HG02852 (cell line): Measurements from ENCODE around the gene PDE6G.
"Not testable (repeated sequence)": the region's sequence is repeated elsewhere in the genome, so short reads cannot be mapped to it uniquely, and the experiment has no call there.

Experiments
- ATAC-seq: cut with Tn5 transposase; IDR thresholded peaks from one replicate; pipeline ENCODE4 v1.9.1; 2021; ENCODE audit warnings: mild to moderate bottlenecking, moderate library complexity; ENCODE audit not compliant: unreplicated experiment

PDE6G gene

DNA sequence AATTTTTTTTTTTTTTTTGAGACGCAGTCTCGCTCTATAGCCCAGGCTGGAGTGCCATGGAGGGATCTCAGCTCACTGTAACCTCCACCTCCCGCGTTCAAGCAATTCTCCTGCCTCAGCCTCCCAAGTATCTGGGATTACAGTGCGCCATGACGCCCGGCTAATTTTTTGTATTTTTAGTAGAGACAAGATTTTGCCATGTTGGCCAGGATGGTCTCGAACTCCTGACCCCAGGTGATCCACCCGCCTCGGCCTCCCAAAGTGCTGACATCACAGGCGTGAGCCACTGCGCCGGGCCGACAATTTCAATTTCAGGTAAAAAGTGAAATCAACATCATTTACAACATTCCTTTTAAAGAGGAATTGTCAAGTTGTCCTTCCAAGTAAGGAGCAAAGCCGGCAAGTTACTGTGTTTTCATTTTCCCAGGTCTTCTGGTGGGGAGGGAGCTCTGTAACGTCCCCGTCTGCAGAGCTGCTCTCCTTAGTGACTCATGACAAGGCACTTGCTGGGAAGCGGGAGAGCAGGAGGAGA, 20.3 kb downstream of the PDE6G start:
- ATAC-seq: peak; percentile 19

DNA sequence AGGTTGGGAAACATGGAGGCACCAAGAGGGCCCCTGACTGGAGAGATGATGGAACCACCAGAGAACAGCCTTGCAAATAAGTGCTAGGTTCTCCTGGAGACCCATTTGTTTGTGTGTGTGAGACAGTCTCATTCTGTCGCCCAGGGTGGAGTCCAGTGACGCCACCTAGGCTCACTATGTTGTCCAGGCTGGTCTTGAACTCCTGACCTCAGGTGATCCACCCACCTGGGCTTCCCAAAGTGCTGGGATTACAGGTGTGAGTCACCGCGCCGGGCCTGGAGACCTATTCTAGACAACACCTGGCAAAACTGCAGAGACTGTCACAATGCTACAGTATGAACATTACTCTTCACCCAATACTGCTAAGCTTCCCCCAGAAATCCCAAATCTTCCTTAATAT, 20.9 kb downstream of the PDE6G start:
- no peak for ATAC-seq

DNA sequence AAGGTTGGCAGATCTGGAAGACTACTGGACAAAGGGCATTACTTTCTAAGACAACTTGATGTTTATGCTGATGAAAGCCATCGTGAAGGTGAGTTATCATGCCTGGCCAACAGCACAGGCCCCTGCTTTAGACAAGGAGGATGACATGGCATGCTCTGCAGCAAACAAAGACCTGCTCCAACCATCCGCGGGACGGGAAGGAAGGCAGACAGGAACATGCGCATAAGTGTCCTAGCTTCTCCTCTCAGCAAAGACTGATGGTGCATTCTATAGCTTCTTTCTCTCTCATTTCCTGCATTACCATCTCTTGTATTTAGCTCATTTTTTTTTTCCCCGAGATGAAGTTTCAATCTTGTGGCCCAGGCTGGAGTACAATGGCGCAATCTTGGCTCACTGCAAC, 24.9 kb downstream of the PDE6G start:
- ATAC-seq: no peak

DNA sequence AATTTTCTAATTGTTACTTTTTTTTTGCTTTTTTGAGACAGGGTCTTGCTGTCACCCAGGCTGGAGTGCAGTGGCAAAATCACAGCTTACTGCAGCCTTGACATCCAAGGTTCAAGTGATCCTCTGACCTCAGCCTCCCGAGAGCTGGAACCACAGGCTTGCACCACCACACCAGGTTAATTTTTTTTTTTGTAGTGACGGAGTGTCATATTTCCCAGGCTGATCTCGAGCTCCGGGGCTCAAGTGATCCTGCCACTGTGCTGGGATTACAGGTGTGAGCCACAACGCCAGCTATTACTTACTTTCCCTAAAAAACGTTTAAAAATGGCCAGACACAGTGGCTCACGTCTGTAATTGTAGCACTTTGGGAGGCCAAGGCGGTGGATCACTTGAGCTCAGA, 26.1 kb downstream of the PDE6G start:
- no peak for ATAC-seq

DNA sequence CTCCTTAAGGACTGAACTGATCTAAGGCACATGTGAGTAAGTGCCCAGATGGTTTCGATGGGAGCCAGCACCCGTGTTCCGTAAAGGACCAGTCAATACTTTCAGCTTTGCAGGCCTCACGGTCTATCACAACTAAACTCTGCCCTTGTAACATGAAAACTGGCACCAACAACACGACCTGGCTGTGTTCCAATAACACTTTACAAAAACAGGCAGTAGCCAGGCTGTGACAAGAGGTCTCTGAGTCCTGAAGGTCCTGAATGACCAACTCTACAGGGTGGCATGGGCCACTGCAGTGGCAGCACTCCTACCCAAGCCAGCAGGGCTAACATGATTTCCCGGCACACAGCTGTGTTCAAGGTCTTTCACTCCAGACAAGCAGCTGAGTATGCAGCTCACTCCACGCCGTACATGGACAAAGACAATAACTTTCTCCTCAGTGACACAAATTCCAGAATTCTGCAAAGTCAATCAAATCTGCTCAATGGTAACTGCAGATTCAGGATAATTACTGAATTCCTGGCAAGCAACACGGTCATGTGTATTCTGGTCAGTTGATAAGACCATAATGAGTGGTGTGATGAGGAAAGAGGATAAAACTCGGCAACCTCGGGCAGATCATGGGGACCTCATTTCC, 34.7 kb downstream of the PDE6G start:
- no peak for ATAC-seq

DNA sequence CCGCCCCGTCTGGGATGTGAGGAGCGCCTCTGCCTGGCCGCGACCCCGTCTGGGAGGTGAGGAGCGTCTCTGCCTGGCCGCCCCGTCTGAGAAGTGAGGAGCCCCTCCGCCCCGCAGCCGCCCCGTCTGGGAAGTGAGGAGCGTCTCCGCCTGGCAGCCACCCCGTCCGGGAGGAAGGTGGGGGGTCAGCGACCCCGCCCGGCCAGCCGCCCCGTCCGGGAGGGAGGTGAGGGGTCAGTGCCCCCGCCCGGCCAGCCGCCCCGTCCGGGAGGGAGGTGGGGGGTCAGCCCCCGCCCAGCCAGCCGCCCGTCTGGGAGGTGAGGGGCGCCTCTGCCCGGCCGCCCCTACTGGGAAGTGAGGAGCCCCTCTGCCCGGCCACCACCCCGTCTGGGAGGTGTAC, 38.0 kb downstream of the PDE6G start:
- not testable (repeated sequence) for ATAC-seq

DNA sequence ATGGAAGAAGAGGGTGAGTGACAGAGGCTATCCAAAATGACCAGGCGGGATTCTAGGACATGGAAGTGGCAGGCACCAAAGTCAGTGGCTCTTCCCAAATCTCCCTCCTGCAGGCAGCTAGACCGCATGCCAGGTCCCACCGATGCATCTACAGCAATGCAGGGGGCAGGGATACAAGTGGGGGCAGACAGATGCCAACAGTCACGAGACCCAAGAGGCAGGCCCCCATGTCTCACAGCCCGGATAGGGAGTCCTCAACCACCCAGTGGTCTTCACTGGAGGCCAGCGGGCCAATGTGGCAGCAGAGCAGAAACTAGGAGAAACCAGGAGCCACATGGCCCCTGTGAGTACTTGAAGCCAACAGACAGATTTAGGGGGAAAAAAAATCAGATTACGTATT, 39.5 kb downstream of the PDE6G start:
- no peak for ATAC-seq

DNA sequence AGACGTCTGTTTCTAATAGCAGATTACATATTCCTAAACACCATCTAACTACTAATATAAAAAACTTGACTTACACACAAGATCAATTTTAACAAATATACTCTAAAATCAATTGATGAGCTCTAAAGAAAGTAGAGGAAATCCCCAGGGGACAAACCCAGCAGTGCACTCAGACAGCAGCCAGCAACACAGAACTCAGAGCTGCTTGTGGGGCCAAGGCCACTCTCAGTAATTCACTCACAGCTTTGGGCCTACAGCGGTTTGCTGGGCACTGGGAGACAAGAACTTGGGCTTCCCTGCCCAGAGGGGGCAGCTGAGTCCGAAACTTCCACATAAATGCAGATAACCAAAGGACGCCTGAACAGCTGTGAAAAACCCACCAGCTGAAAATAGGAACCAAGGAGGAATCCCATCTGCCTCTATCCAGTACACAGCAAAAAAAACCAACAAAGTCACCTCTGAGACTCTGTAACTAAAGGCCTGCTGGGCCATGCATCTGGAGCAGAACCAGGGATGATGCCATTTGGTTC, 40.9 kb downstream of the PDE6G start:
- no peak for ATAC-seq

DNA sequence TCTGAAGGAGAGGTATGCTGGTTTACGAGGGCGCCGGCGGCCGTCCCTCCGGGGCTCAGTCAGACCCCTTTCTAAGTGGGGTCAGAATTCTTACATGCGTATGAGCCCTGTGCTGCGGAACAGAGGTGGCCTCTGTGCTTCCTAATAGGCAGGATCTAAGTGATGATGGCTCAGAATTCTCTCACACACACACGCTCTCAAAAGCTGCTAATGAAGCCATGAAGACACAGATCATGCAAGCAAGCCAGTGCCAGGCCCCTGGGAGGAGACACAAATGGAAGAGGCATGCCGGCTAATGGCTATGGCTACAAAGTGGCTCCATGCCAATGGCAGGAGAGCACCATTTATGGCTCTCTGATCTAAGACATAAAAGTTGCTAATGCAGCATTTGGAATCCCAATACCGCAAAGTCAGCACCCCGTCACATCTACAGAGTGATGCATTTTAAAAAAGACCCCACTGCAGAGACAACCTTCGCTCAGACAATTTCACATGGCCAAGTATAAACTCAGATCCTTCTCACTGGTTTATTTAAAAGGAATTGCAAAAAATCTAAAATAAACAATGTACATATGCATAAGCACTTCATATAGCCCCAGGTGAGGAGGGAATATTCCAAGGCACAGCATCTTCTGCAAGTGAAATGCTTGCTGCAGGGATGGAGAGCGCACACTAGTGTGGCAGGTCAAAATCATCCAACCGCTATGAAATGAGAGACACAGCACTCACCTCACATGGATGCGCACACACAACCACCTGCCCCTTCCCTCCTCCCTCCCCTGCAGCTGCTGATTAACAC, 44.0 kb downstream of the PDE6G start:
- no peak for ATAC-seq

DNA sequence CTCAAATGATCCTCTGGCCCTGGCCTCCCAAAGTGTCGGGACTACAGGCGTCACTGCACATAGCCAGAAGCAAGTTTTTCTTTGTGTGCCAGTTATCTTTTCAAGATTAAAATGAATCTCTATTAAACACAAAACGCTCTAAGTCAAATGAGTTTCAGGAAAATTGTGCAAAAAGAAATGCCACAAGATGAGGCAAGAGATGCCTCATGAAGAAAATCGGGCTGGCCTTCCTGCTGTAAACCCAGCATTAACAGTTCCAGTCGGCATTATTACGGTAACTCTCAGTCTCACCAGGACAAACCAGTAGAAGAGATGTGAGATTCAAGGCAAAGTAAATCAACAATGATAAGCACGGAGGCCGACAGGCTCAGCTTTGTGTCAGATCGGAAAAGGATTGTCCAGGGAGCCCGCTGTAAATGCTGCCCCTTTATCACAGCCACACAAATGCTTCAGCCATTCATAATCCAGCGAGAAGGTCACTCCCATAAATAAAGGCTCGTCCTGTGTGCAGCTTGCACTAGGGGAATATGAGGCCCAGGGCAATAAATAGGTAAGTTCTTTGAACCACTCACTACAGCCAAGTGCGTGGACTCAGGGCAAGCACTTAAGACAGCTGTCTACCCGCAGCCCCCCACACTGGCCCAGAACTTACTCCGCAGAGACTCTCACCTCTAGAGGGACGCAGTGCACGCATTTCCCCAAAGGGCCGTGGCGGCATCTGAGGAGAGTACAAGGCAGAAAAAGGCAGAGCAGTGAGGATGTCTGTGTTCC, 46.6 kb downstream of the PDE6G start:
- ATAC-seq: no peak

DNA sequence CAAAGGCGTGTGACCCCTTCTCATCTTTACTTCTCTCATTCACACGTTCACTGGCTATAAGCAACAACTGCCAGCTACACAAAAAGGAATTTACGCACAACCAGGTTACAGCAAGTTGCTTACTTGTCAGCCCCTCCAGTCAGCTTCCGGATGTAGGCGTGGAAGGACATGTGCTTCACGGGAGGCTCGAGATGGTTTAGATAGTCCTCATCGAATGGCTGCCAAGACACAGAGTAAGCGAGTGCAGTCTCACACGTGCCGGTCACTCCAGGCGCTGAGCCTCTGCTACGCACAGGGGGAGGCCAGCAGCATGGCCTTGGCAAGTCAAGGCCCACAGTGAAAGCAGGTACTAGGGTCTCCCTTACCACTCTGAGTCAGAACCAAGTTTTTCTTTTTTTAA, 47.7 kb downstream of the PDE6G start:
- ATAC-seq: no peak

DNA sequence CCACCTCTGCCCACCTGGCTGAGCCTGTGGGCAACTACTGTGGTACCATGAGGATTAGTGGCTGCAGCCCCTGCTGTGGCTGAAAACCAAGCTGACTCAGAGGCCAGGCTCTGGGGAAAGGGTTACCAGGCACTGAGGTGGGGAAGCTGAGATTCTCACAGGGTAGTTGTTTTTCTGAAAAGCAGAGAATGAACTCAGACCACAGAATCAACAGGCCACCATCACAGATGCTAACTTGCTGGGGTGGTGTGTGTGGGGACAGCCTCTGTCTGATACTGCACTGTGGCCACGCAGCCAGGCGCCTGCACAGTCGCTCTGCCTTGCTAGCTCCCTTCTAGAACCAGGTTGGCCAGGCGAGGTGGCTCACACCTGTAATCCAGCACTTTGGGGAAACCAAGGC, 48.3 kb downstream of the PDE6G start:
- ATAC-seq: no peak

DNA sequence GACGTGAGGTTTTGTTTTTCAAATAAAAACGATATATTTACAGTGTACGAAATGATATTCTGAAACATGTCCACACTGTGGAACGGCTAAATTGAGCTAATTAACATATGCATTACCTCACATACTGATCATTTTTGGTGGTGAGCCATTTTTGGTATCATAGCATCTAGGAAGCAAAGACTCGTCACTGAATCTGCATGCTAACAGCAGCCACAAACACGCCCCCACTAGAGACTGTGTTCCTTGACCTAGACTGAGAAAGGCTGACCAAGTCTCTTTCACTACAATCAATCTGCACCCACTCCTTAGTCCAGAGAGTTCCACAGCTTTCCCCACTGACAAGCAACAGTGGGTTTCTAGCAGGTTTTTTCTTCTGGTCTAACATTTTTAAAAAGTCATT, 48.9 kb downstream of the PDE6G start:
- ATAC-seq: no peak

DNA sequence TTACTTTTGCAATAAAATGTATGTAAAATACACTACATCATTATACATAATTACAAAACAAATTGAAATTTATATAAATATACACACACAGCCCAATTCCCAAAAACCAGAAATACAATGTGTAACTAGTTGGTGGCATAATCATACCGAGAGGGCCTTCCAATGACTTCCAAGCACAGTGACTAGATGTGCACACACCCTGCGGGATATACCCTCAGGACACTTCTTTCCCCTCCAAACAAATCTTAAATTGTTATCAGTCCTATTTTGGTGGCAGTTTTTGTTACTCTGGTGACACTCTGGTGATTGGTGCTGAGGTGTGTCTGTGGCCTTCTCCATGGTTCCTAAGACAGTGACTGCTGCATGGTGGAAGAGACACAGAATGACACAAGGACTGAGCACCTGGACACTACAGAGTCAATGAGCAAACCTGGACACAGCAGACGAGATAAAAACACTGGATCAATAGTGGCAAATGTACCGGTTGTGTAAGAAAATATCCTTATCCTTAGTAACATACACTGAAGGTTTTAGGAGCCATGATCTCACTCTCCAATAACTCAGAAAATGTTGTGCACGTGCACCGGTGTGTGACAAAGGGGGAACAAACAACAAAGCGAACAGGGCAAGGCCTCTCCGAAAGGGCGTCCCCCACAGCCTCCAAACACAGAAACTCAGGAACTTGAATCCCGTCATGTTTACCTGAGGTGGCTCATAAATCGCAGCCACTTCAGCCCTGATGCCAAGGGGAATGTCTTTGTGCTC, 52.3 kb downstream of the PDE6G start:
- ATAC-seq: no peak

DNA sequence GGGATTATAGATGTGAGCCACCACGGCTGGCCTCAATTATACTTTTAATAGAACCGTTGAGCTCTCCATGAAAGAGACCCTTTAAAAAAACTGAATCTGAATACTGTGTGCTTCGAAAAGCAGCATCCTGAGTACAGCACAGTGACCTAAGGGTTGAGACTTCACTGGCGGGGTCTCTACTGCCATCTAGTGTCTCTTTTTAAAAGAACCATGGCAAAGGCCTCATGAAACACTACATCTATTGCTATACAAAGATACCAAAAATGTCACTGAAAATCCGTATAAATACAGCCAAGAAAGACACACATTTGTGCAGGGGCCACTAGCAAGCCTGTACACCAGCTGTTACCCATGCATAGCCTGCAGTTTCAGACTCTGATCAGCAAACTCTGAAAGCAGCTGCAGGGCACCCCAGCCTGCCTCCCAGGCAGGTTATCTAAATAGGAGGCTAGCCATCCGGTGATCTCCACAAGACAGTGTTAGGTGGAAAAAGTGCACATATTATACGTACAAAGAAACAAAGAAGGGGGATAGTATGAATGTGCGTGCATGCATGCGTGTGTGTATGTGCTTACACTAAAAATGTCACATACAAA, 54.7 kb downstream of the PDE6G start:
- ATAC-seq: no peak
